T-helper 22 cell (primary cell): ENCODE measurements around the gene TRPV5.

Experiments used
- DNase-seq: peaks from one replicate; pipeline ENCODE4 v3.0.0-alpha.2; 2020; ENCODE audit warnings: low read depth

Gene TRPV5

DNA sequence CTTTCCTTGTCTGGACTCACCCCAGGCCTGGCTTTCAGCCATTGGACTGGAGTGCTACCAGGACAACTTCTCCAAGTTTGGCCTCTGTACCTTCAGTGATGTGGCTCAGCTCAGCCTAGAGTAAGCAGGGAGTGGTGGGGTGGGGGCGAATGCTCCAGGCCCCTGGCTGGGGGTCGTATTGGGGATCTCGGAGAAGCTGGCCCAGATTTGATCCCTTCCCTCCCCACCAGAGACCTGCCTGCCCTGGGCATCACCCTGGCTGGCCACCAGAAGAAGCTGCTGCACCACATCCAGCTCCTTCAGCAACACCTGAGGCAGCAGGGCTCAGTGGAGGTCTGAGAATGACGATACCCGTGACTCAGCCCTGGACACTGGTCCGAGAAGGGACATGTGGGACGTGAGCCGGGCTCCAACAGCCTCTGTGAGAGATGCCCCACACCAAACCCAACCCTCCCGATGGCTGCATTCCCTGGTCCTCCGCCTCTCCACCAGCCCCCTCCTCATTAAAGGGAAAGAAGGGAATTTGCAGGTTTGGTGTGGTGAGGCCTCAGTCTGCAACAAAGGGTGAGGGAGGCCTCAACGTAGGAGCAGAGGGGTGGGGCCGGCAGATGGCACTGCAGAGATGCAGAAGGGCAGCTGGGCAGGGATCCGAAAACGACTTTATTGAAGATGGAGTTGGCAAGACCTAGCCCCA lies 62.8 kb downstream of the TRPV5 start:
- DNase-seq = no peak

DNA sequence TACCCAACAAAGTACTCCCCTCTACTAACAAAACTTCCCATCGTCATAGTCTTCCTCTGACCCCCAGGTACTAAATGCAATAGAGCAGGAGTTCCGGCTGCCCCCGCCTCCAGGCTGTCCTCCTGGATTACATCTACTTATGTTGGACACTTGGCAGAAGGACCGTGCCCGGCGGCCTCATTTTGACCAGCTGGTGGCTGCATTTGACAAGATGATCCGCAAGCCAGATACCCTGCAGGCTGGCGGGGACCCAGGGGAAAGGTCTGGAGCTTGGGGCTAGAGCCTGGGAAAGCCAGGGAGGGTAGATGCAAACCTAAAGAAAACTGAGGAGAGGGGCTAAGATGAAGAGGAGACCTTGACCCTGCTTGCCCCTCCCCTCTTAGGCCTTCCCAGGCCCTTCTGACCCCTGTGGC lies 63.4 kb downstream of the TRPV5 start:
- no peak for DNase-seq

DNA sequence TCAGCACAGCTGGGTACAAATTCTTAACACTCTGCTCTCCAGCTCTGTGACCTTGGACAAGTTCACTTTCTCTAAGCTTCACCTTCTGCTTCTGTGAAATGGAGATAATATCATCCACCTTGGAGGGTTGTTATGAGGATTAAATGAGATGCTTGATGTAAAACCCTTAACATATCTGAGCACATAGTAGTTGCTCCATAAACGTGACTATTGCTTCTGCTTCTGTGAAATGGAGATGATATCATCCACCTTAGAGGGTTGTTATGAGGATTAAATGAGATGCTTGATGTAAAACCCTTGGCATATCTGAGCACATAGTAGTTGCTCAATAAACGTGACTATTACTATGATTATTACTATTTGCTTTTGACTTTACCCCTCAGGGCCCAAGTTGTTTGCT lies 64.1 kb downstream of the TRPV5 start:
- DNase-seq = no peak

DNA sequence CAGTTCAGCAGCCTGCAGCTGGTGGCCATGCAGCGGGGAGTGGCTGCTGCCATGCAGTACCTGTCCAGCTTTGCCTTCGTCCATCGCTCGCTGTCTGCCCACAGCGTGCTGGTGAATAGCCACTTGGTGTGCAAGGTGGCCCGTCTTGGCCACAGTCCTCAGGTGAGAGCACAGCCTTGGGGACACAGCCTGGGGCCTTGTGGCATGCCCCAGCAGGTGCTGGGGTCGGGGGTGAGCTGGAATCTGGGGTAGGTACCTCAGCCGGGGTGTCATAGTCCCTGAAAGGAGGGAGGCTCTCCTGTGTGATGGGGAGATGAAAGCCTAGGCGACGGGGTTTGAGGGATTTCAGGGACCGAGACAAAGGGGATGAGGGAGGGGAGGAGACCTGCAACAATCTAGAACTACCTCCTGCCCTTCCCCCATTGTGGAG lies 64.5 kb downstream of the TRPV5 start:
- DNase-seq = no peak

DNA sequence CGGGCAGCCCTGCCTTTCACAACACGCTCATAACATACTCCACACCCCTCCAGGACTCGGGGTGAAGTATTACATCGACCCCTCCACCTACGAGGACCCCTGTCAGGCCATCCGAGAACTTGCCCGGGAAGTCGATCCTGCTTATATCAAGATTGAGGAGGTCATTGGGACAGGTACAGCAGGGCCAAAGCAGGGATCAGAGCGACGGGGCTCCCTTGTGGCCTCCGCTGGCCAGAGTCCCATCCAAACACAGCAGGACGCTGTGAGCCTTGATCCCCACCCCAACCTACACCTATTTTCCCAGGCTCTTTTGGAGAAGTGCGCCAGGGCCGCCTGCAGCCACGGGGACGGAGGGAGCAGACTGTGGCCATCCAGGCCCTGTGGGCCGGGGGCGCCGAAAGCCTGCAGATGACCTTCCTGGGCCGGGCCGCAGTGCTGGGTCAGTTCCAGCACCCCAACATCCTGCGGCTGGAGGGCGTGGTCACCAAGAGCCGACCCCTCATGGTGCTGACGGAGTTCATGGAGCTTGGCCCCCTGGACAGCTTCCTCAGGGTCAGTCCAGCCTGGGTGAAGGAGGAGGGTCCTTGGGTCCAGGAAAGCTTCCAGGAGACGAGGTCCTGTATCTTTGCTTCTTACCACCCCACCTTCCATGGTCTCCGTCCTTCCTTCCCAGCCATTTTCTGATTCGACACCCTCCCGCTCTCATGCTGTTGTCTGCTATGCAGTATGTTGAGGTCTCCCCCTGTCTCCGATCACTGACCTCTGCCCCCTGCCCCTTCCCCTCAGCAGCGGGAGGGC lies 65.2 kb downstream of the TRPV5 start:
- DNase-seq = no peak

DNA sequence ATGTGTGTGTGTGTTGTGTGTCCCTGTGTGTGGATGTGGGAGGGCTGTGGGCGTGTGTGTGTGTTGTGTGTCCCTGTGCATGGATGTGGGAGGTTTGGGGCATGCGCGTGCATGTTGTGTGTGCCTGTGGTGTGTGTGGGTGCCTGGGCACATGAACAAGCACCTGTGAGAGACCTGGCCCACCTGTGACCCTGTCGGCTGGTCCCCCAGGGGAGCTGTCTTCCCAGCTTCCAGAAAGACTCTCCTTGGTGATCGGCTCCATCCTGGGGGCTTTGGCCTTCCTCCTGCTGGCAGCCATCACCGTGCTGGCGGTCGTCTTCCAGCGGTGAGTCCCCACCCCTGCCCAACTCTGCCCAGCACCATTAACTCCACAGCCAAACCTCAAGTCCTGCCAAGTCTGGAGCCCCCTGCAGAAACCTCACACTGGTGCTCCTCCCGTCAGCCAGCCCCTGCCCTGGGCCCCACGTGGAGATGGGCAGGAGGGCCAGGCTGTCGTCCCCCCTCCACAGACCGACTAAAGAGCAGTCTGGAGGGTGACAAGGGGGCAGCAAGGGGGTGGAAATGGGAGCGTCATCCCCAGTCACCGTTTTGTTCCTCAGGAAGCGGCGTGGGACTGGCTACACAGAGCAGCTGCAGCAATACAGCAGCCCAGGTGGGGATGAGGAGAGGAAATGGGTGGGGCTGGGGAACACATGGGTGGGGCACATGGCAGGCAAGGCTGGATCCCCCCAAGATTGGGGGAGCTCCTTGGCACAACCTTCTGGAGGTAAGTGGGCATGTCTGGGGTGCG lies 66.0 kb downstream of the TRPV5 start:
- no peak for DNase-seq

DNA sequence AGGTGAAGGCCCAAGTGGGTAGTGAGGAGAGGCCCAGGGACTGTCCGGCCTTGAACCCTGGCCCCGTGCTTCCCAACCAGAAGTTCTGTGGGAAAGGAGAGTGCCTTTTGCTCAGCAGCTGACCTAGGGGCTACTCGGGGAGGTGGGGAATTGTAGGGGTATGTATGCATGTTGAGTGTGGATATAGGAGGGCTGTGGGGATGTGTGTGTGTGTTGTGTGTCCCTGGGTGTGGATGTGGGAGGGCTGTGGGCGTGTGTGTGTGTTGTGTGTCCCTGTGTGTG lies 66.5 kb downstream of the TRPV5 start:
- no peak for DNase-seq

DNA sequence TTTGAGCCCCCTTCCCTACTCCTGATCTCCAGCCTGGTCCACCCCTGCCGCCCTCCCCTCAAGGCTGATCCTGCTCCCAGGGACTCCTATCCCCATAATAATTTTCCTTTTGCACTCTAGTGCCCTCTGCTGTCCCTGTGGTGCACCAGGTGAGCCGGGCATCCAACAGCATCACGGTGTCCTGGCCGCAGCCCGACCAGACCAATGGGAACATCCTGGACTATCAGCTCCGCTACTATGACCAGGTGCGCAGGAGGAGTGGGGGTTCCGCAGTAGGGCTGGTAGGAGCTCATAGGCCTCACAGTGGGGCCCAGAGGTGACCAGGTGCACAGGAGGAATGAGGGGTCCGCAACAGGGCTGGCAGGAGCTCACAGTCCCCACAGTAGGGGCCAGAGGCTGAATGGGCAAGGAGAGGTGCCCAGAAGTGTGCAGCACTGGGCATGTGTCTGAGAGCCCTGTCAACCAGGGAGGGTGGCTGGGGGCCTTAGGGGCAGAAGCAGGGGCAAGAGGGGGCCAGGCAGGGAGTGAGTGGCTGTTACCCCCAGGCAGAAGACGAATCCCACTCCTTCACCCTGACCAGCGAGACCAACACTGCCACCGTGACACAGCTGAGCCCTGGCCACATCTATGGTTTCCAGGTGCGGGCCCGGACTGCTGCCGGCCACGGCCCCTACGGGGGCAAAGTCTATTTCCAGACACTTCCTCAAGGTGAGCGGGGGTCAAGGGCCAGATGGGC lies 67.0 kb downstream of the TRPV5 start:
- DNase-seq = no peak

DNA sequence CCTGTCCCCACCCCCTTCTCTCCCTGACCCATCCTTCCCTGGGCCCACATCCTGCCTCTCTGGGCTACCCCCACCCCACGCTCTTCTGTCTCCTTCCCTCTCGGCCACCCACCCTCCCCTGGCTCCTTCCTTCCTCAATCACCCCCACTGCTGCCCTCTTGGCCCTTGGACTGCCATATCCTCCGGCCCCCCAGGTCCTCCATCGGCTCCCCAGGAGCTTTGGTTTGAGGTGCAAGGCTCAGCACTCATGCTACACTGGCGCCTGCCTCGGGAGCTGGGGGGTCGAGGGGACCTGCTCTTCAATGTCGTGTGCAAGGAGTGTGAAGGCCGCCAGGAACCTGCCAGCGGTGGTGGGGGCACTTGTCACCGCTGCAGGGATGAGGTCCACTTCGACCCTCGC lies 67.8 kb downstream of the TRPV5 start:
- DNase-seq = no peak

DNA sequence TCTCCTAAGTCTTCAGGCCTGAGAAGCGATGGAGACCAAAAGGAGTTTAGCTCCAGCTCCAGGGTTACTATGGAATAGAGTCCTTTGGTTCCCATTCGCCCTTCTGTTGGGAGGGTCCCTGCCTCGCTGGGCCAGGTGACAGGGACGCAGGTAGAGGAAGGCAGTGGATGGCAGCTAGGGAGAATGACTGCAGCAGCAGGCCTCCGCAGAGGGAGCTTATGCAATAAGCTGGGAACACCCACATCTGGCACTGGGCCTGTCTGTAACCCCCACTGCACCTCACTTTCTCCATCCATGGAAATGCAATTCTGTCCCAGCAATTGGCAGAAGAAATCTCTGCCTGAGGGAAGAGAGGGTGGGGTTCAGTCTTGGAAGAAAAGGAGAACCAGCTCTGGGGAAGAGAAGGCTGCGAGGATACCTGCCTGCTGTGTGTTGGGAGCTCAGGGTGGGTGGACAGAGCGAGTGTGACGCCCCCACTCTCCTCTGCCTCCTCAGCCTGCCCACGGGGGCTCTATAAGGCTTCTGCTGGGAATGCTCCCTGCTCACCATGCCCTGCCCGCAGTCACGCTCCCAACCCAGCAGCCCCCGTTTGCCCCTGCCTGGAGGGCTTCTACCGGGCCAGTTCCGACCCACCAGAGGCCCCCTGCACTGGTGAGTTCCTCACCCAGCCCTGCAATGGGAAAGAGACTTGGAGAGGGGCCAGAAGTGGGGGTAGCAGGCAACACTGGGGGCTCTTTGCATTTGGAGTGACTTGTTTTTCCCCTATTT lies 68.4 kb downstream of the TRPV5 start:
- DNase-seq = no peak

DNA sequence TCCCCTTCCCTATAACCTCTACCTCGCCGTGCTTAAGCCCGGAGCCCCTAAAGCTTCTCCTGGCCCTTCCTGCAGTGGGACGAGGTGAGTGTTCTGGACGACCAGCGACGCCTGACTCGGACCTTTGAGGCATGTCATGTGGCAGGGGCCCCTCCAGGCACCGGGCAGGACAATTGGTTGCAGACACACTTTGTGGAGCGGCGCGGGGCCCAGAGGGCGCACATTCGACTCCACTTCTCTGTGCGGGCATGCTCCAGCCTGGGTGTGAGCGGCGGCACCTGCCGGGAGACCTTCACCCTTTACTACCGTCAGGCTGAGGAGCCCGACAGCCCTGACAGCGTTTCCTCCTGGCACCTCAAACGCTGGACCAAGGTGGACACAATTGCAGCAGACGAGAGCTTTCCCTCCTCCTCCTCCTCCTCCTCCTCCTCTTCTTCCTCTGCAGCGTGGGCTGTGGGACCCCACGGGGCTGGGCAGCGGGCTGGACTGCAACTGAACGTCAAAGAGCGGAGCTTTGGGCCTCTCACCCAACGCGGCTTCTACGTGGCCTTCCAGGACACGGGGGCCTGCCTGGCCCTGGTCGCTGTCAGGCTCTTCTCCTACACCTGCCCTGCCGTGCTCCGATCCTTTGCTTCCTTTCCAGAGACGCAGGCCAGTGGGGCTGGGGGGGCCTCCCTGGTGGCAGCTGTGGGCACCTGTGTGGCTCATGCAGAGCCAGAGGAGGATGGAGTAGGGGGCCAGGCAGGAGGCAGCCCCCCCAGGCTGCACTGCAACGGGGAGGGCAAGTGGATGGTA lies 69.5 kb downstream of the TRPV5 start:
- DNase-seq = no peak

DNA sequence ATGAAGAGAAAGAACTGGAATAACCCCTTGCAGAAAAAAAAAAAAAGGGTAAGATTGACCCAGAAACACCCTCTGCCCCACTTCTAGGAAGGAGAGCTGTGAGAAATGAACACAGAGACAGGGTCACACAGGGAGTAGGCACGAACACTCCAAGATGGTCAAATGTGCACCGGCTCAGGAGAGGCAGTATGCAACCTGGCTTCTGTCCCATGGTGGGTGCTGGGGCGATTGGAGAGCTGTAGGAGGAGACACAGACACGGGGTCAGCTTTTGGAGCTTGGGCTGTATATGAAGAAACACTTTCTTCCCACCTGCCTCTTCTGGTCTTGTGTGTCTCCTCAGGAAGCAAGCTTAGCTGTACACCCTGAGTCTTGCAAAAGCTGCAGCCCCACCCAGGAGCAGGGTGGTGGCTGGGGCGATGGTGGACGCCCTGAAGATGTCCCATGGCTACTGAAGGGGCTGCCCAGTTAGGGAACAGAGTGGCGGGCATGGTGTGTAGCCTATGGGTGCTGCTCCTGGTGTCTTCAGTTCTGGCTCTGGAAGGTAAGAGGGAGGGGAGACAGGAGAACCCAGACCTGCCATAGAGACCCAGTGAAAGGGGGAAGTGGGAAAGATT lies 70.7 kb downstream of the TRPV5 start:
- no peak for DNase-seq

DNA sequence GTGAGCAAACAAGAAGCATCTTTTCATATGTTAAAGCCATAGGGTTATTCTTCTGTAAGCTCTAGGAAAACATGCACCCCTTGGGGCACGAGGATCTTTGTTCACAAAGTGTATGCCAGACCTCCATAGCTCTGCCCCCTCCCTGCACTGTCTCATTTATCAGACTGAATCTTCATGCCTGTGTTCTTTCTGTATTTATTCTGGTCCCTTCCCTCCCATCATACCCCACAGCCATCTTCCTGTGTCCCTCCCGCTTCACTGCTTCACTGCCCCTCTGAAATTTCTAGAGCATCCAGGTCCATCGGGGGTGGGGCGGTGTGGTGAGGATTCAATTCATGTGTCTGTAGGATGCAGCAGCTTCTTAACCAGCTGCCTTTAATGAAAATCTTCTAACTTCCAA lies 71.2 kb downstream of the TRPV5 start:
- DNase-seq = no peak

DNA sequence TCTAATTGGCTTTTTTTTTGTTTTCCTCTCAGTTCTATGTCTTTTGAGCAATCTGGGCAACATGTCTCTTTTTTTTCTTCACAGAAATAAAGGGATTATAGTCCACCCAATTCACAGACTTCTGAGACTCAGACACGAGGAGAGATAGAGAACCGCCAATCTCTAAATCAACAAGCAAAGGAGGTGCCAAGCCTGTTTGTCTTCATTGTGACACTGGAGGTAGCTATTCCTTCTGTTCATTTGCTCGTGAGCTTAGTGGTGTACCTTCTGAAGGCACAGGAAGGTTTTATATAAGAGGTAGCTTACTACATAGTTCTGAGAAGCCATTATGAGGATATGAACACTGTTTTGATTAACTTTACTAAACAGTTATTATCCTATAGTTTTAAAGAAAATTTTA lies 72.6 kb downstream of the TRPV5 start:
- no peak for DNase-seq

DNA sequence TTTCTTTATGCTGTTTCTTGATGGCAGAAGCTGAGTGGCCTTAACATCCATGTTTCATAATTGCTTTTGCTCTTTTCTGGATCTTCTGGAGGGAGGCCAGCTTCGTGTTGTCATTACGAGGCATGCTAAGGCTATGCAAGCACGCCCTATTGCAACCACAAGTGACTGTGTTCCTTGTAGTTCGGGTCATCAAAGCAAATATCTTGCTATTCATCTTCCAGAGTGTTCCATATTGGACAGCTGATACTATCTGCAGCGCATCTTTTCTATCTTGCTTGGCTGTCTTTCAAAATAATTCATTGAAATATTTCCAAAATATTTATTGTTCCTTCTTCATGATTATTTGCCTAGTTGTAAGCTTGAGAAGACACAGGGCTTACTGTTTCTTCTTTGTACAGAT lies 73.7 kb downstream of the TRPV5 start:
- no peak for DNase-seq

DNA sequence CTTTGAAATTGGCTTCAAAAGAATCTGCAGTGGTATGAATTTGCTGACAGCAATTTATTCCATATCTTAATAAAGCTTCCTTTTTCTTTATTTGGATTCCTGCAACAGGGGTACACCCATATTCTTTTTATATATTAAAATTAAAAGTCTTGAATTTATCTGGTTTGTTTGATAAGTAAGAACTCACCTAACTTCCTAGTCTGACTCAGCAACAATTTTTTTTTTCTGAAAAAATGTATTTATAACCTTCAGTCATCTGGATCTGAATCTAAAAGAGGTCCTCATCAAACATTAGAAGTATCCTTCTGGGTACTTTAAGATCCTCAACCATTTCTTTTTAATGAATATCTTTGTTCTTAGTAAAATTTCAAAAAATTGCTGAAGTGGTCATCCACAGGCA lies 74.1 kb downstream of the TRPV5 start:
- no peak for DNase-seq
